ENCODE data around the gene SIRT4. TPM values are rescaled to one million over a fixed set of nuclear protein-coding genes. Genes with fewer than 3 reads are reported as not detected.

Gene SIRT4
- total and polyA plus RNA-seq, 2 of the 13 experiments (the other 11 are each of a cell fraction or from before 2014, with no cell fraction given) = 3.4 to 5.8 TPM

DNA sequence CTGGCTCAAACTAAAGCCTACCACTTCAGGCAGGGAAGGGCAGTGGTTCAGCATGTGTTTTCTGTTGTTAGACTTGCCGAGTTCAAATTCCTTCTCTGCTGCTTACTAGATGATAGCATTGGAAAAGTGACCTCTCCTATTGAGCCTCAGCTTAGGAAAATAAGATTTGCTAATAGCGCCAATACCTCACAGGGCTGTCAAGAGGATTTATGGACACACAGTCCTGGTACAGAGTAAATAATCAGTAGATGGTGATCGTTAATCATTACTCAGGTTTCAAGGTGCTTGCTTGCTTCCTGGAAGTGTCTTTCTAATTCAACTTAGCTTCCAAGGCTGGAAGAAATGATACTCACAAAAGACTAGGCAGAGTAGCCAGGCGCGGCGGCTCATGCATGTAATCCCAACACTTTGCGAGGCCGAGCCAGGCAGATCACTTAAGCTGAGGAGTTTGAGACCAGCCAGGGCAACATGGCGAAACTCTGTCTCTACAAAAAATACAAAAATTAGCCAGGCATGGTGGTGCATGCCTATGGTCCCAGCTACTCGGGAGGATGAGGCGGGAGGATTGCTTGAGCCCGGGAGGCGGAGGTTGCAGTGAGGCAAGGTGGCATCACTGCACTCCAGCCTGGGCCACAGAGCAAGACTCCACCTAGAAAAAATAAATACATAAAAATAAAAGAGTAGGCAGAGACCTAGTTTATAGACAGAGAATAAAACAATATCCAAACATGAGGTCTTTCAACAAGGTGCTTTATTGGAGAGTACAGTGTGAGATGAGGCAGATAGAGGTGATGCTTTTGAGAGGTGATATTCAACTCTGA lies 19.5 kb downstream of the SIRT4 start (continued):
- TF ChIP-seq, protein P1, sequence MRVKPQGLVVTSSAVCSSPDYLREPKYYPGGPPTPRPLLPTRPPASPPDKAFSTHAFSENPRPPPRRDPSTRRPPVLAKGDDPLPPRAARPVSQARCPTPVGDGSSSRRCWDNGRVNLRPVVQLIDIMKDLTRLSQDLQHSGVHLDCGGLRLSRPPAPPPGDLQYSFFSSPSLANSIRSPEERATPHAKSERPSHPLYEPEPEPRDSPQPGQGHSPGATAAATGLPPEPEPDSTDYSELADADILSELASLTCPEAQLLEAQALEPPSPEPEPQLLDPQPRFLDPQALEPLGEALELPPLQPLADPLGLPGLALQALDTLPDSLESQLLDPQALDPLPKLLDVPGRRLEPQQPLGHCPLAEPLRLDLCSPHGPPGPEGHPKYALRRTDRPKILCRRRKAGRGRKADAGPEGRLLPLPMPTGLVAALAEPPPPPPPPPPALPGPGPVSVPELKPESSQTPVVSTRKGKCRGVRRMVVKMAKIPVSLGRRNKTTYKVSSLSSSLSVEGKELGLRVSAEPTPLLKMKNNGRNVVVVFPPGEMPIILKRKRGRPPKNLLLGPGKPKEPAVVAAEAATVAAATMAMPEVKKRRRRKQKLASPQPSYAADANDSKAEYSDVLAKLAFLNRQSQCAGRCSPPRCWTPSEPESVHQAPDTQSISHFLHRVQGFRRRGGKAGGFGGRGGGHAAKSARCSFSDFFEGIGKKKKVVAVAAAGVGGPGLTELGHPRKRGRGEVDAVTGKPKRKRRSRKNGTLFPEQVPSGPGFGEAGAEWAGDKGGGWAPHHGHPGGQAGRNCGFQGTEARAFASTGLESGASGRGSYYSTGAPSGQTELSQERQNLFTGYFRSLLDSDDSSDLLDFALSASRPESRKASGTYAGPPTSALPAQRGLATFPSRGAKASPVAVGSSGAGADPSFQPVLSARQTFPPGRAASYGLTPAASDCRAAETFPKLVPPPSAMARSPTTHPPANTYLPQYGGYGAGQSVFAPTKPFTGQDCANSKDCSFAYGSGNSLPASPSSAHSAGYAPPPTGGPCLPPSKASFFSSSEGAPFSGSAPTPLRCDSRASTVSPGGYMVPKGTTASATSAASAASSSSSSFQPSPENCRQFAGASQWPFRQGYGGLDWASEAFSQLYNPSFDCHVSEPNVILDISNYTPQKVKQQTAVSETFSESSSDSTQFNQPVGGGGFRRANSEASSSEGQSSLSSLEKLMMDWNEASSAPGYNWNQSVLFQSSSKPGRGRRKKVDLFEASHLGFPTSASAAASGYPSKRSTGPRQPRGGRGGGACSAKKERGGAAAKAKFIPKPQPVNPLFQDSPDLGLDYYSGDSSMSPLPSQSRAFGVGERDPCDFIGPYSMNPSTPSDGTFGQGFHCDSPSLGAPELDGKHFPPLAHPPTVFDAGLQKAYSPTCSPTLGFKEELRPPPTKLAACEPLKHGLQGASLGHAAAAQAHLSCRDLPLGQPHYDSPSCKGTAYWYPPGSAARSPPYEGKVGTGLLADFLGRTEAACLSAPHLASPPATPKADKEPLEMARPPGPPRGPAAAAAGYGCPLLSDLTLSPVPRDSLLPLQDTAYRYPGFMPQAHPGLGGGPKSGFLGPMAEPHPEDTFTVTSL (CRISPR knock-in tag; IDR thresholded peaks at IDR 0.05; ENCODE audit: borderline replicate concordance) = peak; percentile 63; the same call in 1 of the 2 replicates
- TF ChIP-seq ZNF251 (CRISPR knock-in tag; IDR thresholded peaks at IDR 0.05) (no peak), GTF2F1 (IDR thresholded peaks at IDR 0.05; ENCODE audit: low read length) (no peak), ZSCAN9 (CRISPR knock-in tag; IDR thresholded peaks at IDR 0.05; ENCODE audit: borderline replicate concordance) (peak; percentile 57; the same call in 1 of the 2 replicates), PAX8 (CRISPR knock-in tag; IDR thresholded peaks at IDR 0.05; ENCODE audit: borderline replicate concordance) (no peak), ZZZ3 (CRISPR knock-in tag; IDR thresholded peaks at IDR 0.05; ENCODE audit: borderline replicate concordance) (no peak), AKAP8 (CRISPR knock-in tag; IDR thresholded peaks at IDR 0.05) (0 out of 2 replicates have a peak, but pooled peaks have one; percentile 48), YEATS2 (CRISPR knock-in tag; IDR thresholded peaks at IDR 0.05; ENCODE audit: borderline replicate concordance) (no peak), ZNF513 (CRISPR knock-in tag; conservative IDR thresholded peaks at IDR 0.05) (no peak), ZNF589 (CRISPR knock-in tag; conservative IDR thresholded peaks at IDR 0.05) (no peak), ZNF350 (CRISPR knock-in tag; IDR thresholded peaks at IDR 0.05; ENCODE audit: borderline replicate concordance, low read depth) (no peak; the same call in 1 of the 2 replicates), NAIF1 (CRISPR knock-in tag; IDR thresholded peaks at IDR 0.05; ENCODE audit: borderline replicate concordance) (no peak), SALL1 (CRISPR knock-in tag; IDR thresholded peaks at IDR 0.05) (peak; percentile 53), ZNF607 (CRISPR knock-in tag; IDR thresholded peaks at IDR 0.05; ENCODE audit: borderline replicate concordance) (no peak), EZH2 (conservative IDR thresholded peaks at IDR 0.05; ENCODE audit: low read depth, low read length) (no peak), ZNF720 (CRISPR knock-in tag; IDR thresholded peaks at IDR 0.05) (no peak)
- TF ChIP-seq, protein P2, sequence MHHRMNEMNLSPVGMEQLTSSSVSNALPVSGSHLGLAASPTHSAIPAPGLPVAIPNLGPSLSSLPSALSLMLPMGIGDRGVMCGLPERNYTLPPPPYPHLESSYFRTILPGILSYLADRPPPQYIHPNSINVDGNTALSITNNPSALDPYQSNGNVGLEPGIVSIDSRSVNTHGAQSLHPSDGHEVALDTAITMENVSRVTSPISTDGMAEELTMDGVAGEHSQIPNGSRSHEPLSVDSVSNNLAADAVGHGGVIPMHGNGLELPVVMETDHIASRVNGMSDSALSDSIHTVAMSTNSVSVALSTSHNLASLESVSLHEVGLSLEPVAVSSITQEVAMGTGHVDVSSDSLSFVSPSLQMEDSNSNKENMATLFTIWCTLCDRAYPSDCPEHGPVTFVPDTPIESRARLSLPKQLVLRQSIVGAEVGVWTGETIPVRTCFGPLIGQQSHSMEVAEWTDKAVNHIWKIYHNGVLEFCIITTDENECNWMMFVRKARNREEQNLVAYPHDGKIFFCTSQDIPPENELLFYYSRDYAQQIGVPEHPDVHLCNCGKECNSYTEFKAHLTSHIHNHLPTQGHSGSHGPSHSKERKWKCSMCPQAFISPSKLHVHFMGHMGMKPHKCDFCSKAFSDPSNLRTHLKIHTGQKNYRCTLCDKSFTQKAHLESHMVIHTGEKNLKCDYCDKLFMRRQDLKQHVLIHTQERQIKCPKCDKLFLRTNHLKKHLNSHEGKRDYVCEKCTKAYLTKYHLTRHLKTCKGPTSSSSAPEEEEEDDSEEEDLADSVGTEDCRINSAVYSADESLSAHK (CRISPR knock-in tag; IDR thresholded peaks at IDR 0.05; ENCODE audit: borderline replicate concordance) = no peak

Data from HepG2 (cell line).